Prostate gland (tissue), 2 donors: ENCODE measurements around the gene SAMD4A.

Source experiments
- POLR2A ChIP-seq: fragments of 450-650 bp; IDR thresholded peaks from one replicate; pipeline ENCODE4 v1.6.1; 2016; ENCODE audit warnings: antibody characterized with exemption, mild to moderate bottlenecking
- POLR2AphosphoS5 ChIP-seq: sonication (generic); formaldehyde crosslinking; IDR thresholded peaks from one replicate; pipeline ENCODE4 v1.6.1; 2017; ENCODE audit warnings: antibody characterized with exemption
- TF ChIP-seq, protein P1 (sequence below), 4 experiments: fragments of 200-600 bp in 2 of 4; fragments of 450-650 bp in 2 of 4; sonication (generic) in 2 of 4; IDR thresholded peaks; 1 replicate in 3 of 4; 2 replicates in 1 of 4; pipeline ENCODE4 v1.5.1; 2016 to 2019; ENCODE audit warnings: antibody characterized with exemption in 4 of 4, mild to moderate bottlenecking in 2 of 4, moderate library complexity in 2 of 4

DNA sequence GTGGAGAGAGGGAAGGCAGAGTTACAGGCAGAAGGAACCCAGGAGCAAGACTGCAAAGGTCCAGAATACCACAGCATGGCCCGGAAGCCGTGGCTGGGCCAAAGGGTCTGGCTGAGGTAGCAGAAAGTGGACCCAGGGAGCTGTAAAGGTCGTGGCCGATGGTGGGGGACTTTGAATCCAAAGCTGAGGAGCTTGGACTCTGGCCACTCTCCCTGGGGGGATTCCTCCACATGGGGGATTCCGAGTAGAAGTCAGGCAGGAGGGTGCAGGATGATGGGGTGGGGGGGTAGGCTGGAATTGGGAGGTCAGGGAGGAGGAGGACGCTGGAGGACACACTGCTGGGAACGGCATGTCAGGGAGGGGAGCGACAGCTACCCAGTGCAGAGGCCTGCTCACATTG, 210.5 kb downstream of the SAMD4A start:
- TF ChIP-seq, protein P1, sequence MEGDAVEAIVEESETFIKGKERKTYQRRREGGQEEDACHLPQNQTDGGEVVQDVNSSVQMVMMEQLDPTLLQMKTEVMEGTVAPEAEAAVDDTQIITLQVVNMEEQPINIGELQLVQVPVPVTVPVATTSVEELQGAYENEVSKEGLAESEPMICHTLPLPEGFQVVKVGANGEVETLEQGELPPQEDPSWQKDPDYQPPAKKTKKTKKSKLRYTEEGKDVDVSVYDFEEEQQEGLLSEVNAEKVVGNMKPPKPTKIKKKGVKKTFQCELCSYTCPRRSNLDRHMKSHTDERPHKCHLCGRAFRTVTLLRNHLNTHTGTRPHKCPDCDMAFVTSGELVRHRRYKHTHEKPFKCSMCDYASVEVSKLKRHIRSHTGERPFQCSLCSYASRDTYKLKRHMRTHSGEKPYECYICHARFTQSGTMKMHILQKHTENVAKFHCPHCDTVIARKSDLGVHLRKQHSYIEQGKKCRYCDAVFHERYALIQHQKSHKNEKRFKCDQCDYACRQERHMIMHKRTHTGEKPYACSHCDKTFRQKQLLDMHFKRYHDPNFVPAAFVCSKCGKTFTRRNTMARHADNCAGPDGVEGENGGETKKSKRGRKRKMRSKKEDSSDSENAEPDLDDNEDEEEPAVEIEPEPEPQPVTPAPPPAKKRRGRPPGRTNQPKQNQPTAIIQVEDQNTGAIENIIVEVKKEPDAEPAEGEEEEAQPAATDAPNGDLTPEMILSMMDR (IDR thresholded peaks at IDR 0.05), result no peak
- TF ChIP-seq POLR2A, result no peak
- TF ChIP-seq POLR2AphosphoS5, result no peak
